ENCODE measurements around the gene TMBIM1.

TMBIM1 gene

DNA sequence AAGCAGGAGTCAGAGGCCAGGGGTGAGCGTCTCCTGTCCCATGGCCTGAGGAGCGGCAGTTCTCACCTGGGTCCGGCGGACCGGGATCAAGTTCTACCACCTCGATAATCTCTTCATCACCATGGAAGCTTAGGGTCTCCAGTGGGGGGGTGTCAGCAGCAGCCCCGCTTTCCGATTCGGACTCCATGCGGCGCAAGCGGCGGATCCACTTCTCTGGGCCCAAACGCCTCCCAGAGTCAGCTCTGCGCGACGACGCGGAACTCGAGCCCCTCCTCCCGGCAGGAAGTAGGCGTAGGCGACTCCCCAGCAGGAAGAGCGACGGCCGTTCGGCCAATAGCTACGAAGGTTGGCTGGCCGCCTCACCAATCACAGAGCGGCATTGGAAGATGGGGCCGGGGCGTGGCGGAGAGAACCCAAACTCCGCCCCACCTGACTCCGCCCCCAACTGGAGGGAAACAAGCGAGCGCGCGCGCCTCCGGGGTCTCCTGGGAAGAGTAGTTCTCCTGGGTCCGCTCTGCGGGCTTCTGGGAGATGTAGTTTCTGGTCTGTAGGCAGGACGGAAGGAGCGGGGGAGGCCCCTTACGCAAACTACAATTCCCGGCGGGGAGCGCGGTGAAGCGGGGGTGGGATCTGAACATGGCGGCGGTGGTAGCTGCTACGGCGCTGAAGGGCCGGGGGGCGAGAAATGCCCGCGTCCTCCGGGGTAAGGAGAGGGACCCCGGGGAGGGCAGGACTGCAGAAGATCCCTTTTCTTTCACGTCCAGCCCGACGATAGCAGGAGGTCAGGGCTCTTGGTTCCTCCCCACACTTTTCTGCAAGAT lies 22.2 kb downstream of the TMBIM1 start, which contains the start of the genes AAMP and PNKD (continued):
- TF ChIP-seq ZNF214 (tag by site-specific recombination; IDR thresholded peaks at IDR 0.05; ENCODE audit: borderline replicate concordance) (no peak), ZNF624 (tag by site-specific recombination; IDR thresholded peaks at IDR 0.05) (no peak), ZFP41 (tag by site-specific recombination; IDR thresholded peaks at IDR 0.05; ENCODE audit: borderline replicate concordance) (no peak), ZNF23 (tag by site-specific recombination; IDR thresholded peaks at IDR 0.05; ENCODE audit: borderline replicate concordance) (no peak), ZNF37A (tag by site-specific recombination; IDR thresholded peaks at IDR 0.05) (no peak), ZNF600 (tag by site-specific recombination; IDR thresholded peaks at IDR 0.05) (no peak; the same call in 1 of the 2 replicates), ZNF112 (tag by site-specific recombination; IDR thresholded peaks at IDR 0.05) (no peak), HOXA7 (CRISPR knock-in tag; IDR thresholded peaks at IDR 0.05; ENCODE audit: borderline replicate concordance) (no peak), ZBTB44 (tag by site-specific recombination; IDR thresholded peaks at IDR 0.05) (no peak), KLF10 (tag by site-specific recombination; IDR thresholded peaks at IDR 0.05) (peak; percentile 84), ZXDB (tag by site-specific recombination; IDR thresholded peaks at IDR 0.05) (peak; percentile 93), ZNF623 (tag by site-specific recombination; IDR thresholded peaks at IDR 0.05) (0 out of 2 replicates have a peak, but pooled peaks have one; percentile 22), ZBTB20 (tag by site-specific recombination; IDR thresholded peaks at IDR 0.05) (peak; percentile 36; the same call in 1 of the 2 replicates), ZNF2 (tag by site-specific recombination; IDR thresholded peaks at IDR 0.05) (no peak), ZNF514 (tag by site-specific recombination; IDR thresholded peaks at IDR 0.05) (no peak)
- TF ChIP-seq, protein P1, sequence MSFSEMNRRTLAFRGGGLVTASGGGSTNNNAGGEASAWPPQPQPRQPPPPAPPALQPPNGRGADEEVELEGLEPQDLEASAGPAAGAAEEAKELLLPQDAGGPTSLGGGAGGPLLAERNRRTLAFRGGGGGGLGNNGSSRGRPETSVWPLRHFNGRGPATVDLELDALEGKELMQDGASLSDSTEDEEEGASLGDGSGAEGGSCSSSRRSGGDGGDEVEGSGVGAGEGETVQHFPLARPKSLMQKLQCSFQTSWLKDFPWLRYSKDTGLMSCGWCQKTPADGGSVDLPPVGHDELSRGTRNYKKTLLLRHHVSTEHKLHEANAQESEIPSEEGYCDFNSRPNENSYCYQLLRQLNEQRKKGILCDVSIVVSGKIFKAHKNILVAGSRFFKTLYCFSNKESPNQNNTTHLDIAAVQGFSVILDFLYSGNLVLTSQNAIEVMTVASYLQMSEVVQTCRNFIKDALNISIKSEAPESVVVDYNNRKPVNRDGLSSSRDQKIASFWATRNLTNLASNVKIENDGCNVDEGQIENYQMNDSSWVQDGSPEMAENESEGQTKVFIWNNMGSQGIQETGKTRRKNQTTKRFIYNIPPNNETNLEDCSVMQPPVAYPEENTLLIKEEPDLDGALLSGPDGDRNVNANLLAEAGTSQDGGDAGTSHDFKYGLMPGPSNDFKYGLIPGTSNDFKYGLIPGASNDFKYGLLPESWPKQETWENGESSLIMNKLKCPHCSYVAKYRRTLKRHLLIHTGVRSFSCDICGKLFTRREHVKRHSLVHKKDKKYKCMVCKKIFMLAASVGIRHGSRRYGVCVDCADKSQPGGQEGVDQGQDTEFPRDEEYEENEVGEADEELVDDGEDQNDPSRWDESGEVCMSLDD (tag by site-specific recombination; IDR thresholded peaks at IDR 0.05): peak; percentile 60; the same call in 1 of the 2 replicates
- TF ChIP-seq, protein P2, sequence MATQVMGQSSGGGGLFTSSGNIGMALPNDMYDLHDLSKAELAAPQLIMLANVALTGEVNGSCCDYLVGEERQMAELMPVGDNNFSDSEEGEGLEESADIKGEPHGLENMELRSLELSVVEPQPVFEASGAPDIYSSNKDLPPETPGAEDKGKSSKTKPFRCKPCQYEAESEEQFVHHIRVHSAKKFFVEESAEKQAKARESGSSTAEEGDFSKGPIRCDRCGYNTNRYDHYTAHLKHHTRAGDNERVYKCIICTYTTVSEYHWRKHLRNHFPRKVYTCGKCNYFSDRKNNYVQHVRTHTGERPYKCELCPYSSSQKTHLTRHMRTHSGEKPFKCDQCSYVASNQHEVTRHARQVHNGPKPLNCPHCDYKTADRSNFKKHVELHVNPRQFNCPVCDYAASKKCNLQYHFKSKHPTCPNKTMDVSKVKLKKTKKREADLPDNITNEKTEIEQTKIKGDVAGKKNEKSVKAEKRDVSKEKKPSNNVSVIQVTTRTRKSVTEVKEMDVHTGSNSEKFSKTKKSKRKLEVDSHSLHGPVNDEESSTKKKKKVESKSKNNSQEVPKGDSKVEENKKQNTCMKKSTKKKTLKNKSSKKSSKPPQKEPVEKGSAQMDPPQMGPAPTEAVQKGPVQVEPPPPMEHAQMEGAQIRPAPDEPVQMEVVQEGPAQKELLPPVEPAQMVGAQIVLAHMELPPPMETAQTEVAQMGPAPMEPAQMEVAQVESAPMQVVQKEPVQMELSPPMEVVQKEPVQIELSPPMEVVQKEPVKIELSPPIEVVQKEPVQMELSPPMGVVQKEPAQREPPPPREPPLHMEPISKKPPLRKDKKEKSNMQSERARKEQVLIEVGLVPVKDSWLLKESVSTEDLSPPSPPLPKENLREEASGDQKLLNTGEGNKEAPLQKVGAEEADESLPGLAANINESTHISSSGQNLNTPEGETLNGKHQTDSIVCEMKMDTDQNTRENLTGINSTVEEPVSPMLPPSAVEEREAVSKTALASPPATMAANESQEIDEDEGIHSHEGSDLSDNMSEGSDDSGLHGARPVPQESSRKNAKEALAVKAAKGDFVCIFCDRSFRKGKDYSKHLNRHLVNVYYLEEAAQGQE (tag by site-specific recombination; IDR thresholded peaks at IDR 0.05): peak; percentile 12; the same call in 1 of the 2 replicates
- TF ChIP-seq, protein P3, sequence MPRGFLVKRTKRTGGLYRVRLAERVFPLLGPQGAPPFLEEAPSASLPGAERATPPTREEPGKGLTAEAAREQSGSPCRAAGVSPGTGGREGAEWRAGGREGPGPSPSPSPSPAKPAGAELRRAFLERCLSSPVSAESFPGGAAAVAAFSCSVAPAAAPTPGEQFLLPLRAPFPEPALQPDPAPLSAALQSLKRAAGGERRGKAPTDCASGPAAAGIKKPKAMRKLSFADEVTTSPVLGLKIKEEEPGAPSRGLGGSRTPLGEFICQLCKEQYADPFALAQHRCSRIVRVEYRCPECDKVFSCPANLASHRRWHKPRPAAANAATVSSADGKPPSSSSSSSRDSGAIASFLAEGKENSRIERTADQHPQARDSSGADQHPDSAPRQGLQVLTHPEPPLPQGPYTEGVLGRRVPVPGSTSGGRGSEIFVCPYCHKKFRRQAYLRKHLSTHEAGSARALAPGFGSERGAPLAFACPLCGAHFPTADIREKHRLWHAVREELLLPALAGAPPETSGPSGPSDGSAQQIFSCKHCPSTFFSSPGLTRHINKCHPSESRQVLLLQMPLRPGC (tag by site-specific recombination; IDR thresholded peaks at IDR 0.05): 0 out of 2 replicates have a peak, but pooled peaks have one; percentile 32
- TF ChIP-seq, protein P4, sequence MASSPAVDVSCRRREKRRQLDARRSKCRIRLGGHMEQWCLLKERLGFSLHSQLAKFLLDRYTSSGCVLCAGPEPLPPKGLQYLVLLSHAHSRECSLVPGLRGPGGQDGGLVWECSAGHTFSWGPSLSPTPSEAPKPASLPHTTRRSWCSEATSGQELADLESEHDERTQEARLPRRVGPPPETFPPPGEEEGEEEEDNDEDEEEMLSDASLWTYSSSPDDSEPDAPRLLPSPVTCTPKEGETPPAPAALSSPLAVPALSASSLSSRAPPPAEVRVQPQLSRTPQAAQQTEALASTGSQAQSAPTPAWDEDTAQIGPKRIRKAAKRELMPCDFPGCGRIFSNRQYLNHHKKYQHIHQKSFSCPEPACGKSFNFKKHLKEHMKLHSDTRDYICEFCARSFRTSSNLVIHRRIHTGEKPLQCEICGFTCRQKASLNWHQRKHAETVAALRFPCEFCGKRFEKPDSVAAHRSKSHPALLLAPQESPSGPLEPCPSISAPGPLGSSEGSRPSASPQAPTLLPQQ (tag by site-specific recombination; IDR thresholded peaks at IDR 0.05): peak; percentile 57; the same call in 1 of the 2 replicates
